Activated gamma-delta T cell (primary cell): Measurements from ENCODE around the gene DENND5B.
"Not testable (repeated sequence)": the region's sequence is repeated elsewhere in the genome, so short reads cannot be mapped to it uniquely, and the experiment has no call there.

Experiments used
- DNase-seq: peaks from one replicate; lab custom pipeline; 2025; lab: John Stamatoyannopoulos, UW

The DENND5B gene

DNA sequence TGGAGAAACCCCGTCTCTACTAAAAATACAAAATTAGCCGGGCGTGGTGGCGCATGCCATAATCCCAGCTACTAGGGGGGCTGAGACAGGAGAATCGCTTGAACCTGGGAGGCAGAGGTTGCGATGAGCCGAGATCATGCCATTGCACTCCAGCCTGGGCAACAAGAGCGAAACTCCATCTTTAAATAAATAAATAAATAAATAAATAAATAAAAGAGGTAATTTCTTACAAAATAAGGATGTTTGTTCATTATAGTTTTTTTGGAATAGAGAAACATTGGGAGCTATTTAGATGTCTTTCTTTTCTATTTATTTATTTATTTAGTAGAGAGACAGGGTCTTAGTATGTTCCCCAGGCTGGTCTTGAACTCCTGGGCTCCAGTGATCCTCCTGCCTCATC, 213.7 kb downstream of the DENND5B start:
- DNase-seq = not testable (repeated sequence)

GRCh38 chr12:31375422-31375821, 215.5 kb downstream of the DENND5B start:
- not testable (repeated sequence) for DNase-seq

DNA sequence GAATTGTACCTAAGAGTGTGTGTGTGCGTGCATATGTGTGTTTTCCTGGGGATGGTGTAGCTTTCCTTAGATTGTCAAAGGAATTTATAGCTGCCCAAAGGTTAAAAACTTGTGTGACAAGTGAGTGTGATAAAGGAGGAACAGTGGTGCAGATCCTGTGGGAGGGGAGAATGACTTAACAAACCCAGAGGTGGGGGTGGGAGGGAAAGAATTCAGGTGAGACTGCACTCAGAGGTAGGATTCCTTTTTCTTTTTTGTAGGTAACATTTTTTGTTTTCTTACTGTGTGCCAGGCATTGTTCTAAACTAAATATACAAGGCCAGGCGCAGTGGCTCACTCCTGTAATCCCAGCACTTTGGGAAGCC, 219.7 kb downstream of the DENND5B start:
- no peak for DNase-seq

- no peak for DNase-seq
Observed at GRCh38 chr12:31370531-31371255, 220.2 kb downstream of the DENND5B start.

GRCh38 chr12:31369712-31370521, 221.0 kb downstream of the DENND5B start:
- no peak for DNase-seq

- no peak for DNase-seq
Observed at GRCh38 chr12:31368666-31369361, 222.1 kb downstream of the DENND5B start.

GRCh38 chr12:31366104-31366621, 224.8 kb downstream of the DENND5B start:
- DNase-seq = no peak

- DNase-seq = no peak
Observed at GRCh38 chr12:31363831-31364230, 227.1 kb downstream of the DENND5B start.

- DNase-seq = no peak
Observed at GRCh38 chr12:31363416-31363809, 227.5 kb downstream of the DENND5B start.

DNA sequence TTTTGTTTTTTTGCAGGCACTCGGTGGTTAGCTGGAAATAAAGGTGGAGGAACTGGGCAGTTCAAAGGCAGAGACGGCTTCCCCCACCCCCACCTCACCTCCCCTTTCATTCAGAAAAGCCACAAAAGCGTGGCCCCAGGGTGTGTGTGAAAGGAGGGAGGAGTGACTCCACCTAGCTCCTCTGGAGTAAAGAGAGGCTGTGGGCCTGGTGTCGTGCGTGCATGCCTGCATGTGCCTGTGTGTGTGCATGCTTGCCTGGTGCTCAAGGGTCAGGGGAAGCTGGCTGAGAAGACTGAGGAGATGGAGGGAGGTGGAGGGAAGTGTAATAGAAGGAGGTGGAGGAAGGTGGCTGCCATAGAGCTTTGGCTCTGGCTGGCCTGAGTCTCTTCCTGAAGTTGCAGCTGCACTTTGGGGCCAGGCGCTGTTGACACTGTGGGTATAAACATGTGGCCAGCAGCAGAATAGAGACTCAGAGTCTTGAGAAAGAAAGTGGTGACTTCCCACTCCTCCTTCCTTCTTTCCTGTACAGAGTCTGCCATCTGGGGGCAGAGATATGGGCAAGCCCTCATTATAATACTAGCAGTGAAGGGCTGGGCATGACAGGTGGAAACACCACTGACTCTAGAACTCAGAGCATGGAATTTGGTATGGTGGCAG, 228.0 kb downstream of the DENND5B start:
- DNase-seq = no peak

GRCh38 chr12:31362115-31362758, 228.7 kb downstream of the DENND5B start:
- DNase-seq = no peak

DNA sequence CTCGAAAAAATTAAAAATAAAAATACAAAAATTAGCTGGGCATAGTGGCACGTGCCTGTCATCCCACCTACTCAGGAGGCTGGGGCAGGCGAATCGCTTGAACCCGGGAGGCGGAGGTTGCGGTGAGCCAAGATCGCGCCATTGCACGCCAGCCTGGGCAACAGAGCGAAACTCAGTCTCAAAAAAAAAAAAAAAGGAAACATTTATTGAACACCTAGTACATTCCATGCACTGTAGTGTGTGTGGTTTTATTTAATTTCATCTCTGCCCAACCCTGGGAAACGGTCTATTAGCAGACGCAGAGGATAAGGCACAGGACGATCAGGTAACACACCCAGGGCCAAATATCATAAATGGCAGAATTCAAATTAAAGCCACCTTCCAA, 229.2 kb downstream of the DENND5B start:
- no peak for DNase-seq

- no peak for DNase-seq
Observed at GRCh38 chr12:31355747-31356107, 235.2 kb downstream of the DENND5B start.

DNA sequence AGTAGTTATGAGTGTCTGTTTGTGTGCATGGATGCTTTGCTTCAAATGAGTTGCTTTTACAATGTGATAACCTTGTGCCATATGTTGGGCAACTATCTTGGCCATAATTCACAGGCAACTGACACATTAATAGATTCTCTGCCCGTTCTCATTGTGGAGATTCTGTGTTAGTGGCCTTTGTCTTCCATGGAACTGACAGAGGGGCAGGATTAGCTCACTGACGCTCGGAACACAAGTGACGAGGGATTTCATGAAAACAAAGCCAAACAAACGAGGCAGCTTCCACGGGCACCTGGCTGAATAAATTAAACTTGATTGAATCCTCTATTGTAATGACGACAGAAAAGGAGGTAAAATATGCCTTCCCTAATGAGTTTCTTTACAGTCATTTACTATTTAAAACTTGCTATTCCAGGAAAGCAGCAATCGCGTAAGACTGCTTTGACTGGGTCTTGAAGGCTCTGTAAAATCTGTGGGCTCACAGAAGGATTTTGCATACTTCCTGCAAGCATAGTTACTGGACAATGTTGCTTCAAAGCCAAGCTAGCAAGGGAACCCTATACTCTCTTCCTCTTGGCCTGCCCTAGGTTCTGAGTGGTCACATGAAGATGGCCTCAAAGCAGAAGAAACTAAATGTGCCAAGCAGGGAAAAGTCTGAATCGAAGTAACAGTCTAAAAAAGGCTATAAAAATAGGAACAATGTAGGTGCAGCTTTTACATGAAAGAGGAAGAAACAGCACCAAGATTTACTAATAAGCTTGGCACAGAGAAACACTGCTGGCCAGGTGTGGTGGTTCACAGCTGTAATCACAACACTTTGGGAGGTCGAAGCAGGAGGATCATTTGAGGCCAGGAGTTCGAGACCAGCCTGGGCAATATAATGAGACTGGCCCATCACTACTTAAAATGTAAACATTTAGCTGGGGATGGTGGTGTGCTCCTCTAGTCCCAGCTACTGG, 236.9 kb downstream of the DENND5B start:
- no peak for DNase-seq

DNA sequence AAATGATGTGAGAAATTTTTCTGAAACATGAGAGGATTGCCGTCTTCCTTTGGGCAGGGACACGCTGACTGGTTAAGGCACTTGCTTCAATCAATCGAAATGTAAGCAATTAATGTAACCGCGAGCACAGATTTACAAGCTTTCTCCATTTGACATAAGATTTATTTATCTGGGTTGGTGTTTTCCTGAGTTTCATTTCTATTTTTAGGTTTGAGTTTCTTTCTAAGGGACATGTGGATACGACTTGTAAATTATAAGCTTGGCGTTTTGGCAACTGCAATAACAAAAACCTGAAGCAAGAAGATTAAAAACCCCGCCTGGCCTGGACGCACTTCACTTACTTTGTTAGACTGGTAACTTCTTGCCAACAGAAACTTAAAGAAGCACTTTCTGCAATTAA, 244.7 kb downstream of the DENND5B start:
- no peak for DNase-seq

- DNase-seq = no peak
Observed at GRCh38 chr12:31343139-31343538, 247.8 kb downstream of the DENND5B start.

GRCh38 chr12:31342286-31342685, 248.7 kb downstream of the DENND5B start:
- no peak for DNase-seq

DNA sequence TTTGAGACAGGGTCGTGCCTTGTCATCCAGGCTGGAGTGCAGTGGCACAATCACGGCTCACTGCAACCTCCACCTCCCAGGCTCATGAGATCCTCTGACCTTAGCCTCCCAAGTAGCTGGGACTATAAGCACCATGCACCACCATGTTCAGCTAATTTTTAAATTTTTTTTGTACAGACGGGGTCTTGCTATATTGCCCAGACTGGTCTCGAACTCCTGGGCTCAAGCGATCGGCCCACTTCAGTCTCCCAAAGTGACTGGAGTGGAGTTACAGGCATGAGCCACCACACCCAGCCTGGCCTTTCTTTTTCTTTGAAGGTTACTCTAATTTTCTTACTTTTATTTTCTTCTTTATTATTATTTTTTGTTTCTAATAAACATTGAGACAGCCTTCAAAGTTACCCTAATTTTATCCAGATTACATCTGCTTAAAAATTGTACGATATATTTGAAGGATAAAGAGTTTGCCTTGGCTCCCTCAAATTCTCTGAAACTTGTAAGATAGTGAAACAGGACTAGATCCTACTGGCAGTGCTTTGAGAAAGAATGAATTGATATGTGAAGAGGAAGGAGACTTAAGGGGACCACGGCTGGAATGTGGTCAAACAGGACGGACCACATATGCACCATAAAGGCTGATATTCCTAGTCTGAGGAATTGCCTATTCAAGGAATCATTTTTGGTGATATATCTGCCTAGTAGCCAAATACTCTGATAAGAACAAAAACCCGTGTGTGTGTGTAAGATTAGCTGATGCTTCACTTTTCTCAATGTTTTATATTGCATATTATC, 250.9 kb downstream of the DENND5B start:
- DNase-seq = no peak

GRCh38 chr12:31337952-31338351, 253.0 kb downstream of the DENND5B start:
- DNase-seq = no peak
